GM18519 (cell line): ENCODE measurements around the gene STXBP1.

ENCODE experiments used
- ATAC-seq: cut with Tn5 transposase; IDR thresholded peaks from one replicate; pipeline ENCODE4 v1.9.1; 2021; ENCODE audit warnings: mild to moderate bottlenecking, moderate library complexity; ENCODE audit not compliant: unreplicated experiment, low FRiP score

The STXBP1 gene

DNA sequence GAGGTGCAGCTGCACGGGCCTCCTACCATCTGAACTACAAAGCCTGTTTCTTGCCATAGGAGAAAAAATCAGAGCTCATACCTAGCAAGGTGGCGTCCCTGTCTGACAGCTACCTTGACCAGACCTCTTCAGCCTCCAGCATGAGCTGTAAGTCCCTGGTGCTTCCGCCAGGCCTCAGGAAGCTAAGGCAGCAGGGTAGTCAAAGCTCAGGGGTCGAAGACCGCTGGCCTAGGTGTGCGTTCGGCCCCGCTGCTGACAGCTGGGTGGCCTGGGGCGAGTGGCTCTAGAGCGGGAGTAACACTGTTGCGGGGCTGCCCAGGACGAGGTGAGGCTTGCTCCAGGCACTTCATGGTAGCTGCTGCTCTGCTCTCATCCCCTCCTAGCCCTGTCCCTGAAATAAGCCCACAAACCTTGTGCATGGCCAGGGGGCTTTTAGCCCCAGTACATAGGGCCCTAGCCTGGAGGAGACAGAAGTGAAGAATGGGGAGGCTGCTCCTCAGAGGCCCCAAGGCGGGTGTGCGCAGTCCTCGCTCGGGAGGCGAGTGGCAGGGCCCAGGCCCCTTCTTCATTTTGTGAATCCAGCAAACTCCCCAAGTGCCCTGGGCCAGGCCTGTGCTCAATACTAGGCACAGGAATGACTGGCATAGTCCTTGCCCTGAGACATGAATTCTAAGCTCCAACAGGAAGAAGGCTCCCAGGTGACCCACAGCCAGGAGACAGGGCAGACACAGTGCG lies 117.6 kb downstream of the STXBP1 start:
- no peak for ATAC-seq

- ATAC-seq, result no peak
Observed at GRCh38 chr9:127730262-127730661, 118.2 kb downstream of the STXBP1 start.

GRCh38 chr9:127730799-127731410 lies 118.8 kb downstream of the STXBP1 start:
- ATAC-seq, result no peak

- ATAC-seq, result no peak
Observed at GRCh38 chr9:127731938-127732337, 119.9 kb downstream of the STXBP1 start.

GRCh38 chr9:127732444-127732843 lies 120.4 kb downstream of the STXBP1 start:
- ATAC-seq, result no peak

DNA sequence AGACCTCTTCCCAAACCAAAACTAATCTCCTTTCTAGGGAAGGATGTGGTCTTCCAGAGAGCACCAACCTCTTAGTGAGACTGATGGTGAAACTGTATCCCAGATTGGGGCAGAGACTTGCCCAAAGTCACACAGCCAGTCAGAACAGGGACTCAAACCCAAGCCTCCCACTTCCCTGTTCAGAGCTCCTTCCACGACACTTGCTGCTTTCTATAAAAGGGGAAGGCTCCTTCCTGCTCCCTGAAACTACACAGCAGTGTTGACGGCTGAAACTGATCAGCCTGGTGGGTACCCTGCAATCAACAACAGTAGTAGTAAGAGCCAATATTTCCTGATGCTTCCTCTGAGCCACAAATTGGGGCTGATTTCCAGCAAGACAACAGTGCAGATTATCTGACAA lies 121.5 kb downstream of the STXBP1 start:
- no peak for ATAC-seq

GRCh38 chr9:127734247-127734746 lies 122.2 kb downstream of the STXBP1 start:
- no peak for ATAC-seq

DNA sequence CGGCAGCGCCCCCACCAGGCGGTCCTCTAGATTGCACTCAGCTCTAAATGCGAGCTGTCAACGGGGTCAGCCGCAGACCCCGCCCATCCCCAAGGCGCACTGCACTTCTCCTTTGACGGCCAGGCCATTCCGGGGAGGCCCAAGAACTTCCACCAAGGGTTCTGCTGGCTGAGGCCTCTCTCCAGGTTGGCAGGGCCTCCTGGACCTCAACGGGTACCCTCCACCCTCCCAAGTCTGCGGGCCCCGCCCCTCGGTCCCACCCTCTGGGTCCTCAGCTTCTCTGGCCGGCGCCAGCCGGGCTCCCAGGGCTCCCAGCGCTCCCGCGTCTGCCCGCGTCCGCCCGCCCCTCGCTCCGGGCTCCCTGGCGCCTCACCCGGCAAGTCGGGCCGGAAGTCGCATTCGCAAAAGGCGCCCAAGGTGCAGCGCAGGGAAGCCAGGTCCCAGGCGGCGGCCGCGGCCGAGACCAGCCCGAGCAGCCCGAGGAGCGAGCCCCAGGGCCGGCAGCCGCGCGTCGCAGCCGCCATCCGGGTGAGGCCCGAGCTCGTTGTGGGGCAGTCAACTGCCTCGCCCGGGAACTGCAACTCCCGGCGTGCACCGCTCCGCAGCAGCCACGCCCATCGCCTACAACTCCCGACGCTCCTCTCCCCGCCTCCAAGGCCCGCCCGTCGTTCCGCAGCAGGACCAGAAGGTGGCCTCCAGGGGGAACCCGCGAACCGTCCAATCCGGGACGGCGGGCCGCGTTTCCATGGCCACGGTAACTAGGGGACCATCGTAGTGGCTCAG lies 122.9 kb downstream of the STXBP1 start, which contains the start of gene TOR2A:
TOR2A (minus strand) TSS at position 548 of the 783 bp plus-strand sequence; CDS start at position 524, 24 bp downstream.
- ATAC-seq, result peak; percentile 66

DNA sequence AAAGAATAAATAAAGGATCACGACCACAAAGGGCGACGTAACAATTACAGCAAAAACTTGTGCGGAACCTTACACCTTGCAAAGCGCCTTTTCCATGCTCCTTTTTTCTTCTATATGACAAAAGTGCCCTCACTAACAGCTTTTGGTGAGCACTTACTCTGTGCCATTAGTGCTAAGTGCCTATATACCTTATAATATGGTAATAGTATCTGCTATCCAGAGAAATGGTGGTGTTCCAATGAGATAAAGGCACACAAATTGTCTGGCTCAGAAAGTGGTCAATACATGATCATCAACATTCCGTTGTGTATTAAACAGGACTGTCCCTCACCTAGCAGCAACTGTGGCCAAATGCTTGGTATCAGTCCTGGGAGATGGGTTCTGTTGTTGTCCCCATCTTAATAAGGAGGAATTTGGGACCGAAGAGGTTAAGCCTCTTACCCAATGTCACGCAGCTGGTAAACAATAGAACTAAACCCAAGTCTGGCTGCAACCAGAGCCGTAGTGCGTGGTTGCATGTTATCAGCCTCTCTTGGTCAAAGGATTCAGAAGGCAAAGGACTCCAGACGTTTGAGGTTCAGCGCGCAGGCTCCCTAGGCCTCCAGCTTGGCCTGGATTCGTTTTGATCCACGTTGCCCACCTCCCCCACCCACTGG lies 123.6 kb downstream of the STXBP1 start:
- no peak for ATAC-seq

GRCh38 chr9:127738666-127739065 lies 126.6 kb downstream of the STXBP1 start:
- ATAC-seq, result no peak

DNA sequence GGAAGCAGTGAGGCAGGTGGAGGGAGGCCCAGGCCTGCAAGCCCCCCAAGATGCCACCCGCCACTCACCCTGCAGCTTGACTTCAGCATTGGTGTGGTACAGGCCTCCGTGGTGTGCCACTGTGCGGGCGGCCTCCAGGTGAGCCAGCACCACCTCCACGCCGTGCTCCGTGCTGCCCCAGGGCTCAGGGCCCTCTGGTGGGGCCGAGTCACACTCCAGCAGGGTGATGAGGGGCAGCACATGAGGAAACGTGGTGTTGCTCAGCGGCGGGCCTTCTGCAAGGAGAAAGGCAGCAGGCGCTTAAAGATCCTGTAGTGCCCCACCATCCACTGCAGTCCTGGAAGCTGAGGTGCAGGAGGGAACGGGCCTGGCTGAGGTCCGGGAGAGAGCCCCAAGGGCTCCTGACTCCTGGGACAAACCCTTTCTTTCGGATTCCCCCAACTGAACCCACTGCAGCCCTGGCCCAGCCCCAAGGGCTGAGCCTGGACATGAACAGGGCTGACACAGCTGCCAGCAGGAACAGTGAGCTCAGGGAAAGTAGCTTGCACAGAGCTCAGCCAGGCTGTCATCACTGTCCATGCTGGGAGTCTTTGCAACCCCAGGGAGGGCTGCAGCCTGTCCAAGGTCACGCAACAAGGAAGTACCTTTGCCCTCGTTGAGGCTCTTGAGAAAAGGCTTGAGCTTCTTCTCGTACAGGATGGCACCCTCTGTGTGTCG lies 127.7 kb downstream of the STXBP1 start:
- ATAC-seq, result no peak

DNA sequence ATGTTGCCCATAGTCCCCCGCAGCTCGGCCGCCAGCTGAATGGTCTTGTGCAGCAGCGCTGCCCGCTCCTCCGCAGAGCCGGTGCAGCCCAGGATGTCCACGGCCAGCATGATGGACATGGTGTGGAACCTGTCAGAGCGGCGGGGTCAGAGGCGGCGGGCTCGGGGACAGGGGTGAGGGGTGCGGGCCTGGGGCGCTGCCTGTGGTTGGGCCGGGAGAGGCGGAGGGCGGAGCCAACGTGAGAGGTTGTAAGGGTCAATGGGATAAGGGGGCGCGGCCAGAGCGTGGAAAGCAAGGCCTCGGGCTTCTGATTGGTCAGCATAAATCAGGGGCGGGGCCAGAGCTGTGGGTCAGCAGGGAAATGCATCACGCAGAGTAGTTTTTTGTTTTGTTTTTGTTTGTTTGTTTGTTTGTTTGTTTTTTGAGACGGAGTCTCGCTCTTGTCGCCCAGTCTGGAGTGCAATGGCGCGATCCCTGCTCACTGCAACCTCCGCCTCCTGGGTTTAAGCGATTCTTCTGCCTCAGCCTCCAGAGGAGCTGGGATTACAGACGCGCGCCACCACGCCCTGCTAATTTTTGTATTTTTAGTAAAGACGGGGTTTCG lies 129.9 kb downstream of the STXBP1 start:
- ATAC-seq, result no peak
